ENCODE measurements around the gene SNX20. TPM values are rescaled to one million over a fixed set of nuclear protein-coding genes. Genes with fewer than 3 reads are reported as not detected.

Gene SNX20
- total RNA-seq, 6 experiments from 2014 or later = 0.31 to 1.9 (median 0.71) TPM

GRCh38 chr16:50684823-50685461 is 3.8 kb upstream of the SNX20 start:
- no peak for DNase-seq
- Histone ChIP-seq H3K27me3 (no peaks in the 10 kb centered on the region), H3K27ac (no peak overlapping the region), H3K36me3 (no peaks in the 10 kb centered on the region), H3K4me3 (no peak overlapping the region), H3K4me1 (no peaks in the 10 kb centered on the region), H3K9me3 (no peaks in the 10 kb centered on the region)
- intact Hi-C loops (cut with DNase I) = no loop called here
- TF ChIP-seq POLR2A (IDR thresholded peaks at IDR 0.05) = no peak
- peak in 2 of 4 donors; percentile 17 to 23 for ATAC-seq
- 69% methylated on average over 8 of the region's 11 CpGs for WGBS (ENCODE audit: insufficient coverage, low coverage, low lambda C conversion rate, missing lambda C conversion rate)

GRCh38 chr16:50683689-50684374 is 2.7 kb upstream of the SNX20 start:
- no peak overlapping the region for H3K27ac ChIP-seq
- H3K4me1 ChIP-seq = no peaks in the 10 kb centered on the region
- DNase-seq = no peak
- no peaks in the 10 kb centered on the region for H3K36me3 ChIP-seq
- no peaks in the 10 kb centered on the region for H3K27me3 ChIP-seq
- intact Hi-C loops (cut with DNase I) = no loop called here
- 67% methylated on average over 3 of the region's 14 CpGs for WGBS (ENCODE audit: insufficient coverage, low coverage, low lambda C conversion rate, missing lambda C conversion rate)
- peak; percentile 5 to 58 (median 45) for ATAC-seq
- no peaks in the 10 kb centered on the region for H3K9me3 ChIP-seq
- H3K4me3 ChIP-seq = no peak overlapping the region
- TF ChIP-seq POLR2A (IDR thresholded peaks at IDR 0.05) = no peak
- TF ChIP-seq CTCF (IDR thresholded peaks at IDR 0.05) = no peak

- H3K4me3 ChIP-seq = peak overlapping the region in 2 of 3 donors; percentile 18 to 27
- no peak for ATAC-seq
- intact Hi-C loops (cut with DNase I) = no loop called here
- TF ChIP-seq CTCF (IDR thresholded peaks at IDR 0.05) (no peak), POLR2A (IDR thresholded peaks at IDR 0.05) (no peak)
- no peaks in the 10 kb centered on the region for H3K36me3 ChIP-seq
- no peaks in the 10 kb centered on the region for H3K27me3 ChIP-seq
- no peak for DNase-seq
- H3K27ac ChIP-seq = peak overlapping the region in 2 of 3 donors; percentile 53 to 54
- 100% methylated on average over 1 of the region's 3 CpGs for WGBS (ENCODE audit: insufficient coverage, low coverage, low lambda C conversion rate, missing lambda C conversion rate)
- H3K9me3 ChIP-seq = no peaks in the 10 kb centered on the region
- H3K4me1 ChIP-seq = no peaks in the 10 kb centered on the region
Observed at GRCh38 chr16:50680556-50680893, 587 bp downstream of the SNX20 start.

- H3K27me3 ChIP-seq = no peaks in the 10 kb centered on the region
- intact Hi-C loops (cut with DNase I) = loop anchor here in 1 of 2 donors (10.0 kb wide), 1 partner anchor 125 kb away; no protein-coding TSS in a partner anchor
- no peaks in the 10 kb centered on the region for H3K4me1 ChIP-seq
- peak overlapping the region in 1 of 3 donors; percentile 18 for H3K4me3 ChIP-seq
- ATAC-seq = no peak
- no peak for TF ChIP-seq POLR2A (IDR thresholded peaks at IDR 0.05)
- no peak for TF ChIP-seq CTCF (IDR thresholded peaks at IDR 0.05)
- H3K36me3 ChIP-seq = no peaks in the 10 kb centered on the region
- no peak for DNase-seq
- no peaks in the 10 kb centered on the region for H3K9me3 ChIP-seq
- WGBS (ENCODE audit: insufficient coverage, low coverage, low lambda C conversion rate, missing lambda C conversion rate) = 42% methylated on average over 3 of the region's 6 CpGs
- peak overlapping the region in 1 of 3 donors; percentile 54 for H3K27ac ChIP-seq
Observed at GRCh38 chr16:50679676-50680555, 1.2 kb downstream of the SNX20 start.
